NCI-H2107 (cell line): ENCODE data around the gene ARF1.

Experiments
- DNase-seq: peaks from one replicate; lab custom pipeline; 2025; lab: John Stamatoyannopoulos, UW

ARF1 gene

DNA sequence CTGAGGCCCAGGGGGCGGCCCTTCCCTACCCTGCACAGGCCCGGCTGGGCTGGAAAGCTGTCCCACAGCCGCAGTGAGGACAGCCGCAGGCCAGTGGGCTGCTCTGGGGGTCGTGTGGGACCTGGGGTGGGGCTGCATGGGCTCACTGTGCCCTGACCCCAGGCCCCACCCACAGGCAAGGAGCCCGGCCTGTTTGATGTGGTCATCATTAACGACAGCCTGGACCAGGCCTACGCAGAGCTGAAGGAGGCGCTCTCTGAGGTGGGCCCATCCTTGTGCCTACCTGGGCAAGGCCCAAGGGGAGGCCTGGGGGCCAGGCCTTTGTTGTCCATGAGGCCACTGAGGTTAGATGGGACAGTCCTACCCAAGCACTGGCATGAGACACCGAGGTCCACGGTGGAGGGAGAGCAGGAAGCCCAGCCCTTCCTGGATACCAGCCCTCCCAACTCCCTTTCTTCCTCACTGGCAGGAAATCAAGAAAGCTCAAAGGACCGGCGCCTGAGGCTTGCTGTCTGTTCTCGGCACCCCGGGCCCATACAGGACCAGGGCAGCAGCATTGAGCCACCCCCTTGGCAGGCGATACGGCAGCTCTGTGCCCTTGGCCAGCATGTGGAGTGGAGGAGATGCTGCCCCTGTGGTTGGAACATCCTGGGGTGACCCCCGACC is 65.8 kb downstream of the ARF1 start:
- DNase-seq, result no peak
